ENCODE data around the gene PDZRN3. TPM values are rescaled to one million over a fixed set of nuclear protein-coding genes. Genes with fewer than 3 reads are reported as not detected.

Gene PDZRN3
- total RNA-seq, 1 donor: 76.8 TPM

GRCh38 chr3:73516631-73517030 is 108.1 kb downstream of the PDZRN3 start:
- DNase-seq (ENCODE audit: low read depth): peak; percentile 60
- no peak overlapping the region for H3K4me3 ChIP-seq (ENCODE audit: low read depth, low read length)
- TF ChIP-seq, protein P1, sequence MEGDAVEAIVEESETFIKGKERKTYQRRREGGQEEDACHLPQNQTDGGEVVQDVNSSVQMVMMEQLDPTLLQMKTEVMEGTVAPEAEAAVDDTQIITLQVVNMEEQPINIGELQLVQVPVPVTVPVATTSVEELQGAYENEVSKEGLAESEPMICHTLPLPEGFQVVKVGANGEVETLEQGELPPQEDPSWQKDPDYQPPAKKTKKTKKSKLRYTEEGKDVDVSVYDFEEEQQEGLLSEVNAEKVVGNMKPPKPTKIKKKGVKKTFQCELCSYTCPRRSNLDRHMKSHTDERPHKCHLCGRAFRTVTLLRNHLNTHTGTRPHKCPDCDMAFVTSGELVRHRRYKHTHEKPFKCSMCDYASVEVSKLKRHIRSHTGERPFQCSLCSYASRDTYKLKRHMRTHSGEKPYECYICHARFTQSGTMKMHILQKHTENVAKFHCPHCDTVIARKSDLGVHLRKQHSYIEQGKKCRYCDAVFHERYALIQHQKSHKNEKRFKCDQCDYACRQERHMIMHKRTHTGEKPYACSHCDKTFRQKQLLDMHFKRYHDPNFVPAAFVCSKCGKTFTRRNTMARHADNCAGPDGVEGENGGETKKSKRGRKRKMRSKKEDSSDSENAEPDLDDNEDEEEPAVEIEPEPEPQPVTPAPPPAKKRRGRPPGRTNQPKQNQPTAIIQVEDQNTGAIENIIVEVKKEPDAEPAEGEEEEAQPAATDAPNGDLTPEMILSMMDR (IDR thresholded peaks at IDR 0.05; ENCODE audit: insufficient read depth, low read length): no peak

DNA sequence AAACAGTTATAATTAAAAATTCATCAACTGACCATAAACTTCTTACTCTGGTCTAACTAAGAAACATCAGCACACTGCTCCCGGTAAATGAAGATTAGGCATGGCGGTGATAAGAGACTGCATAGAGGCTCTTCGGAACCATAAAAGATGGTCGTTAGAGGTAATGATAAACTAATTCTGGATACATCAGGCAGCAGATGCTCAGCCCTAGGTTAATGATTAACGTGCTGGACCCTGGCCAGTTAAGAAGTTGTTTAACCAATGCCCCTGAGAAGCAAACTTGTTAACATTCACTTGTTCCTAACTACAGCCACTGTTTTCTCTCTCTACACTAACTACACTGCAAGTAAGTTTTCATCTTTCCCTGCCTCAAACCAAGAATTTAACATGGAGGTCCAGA is 111.5 kb downstream of the PDZRN3 start:
- H3K4me3 ChIP-seq (ENCODE audit: low read depth, low read length): no peak overlapping the region
- TF ChIP-seq, protein P1 (IDR thresholded peaks at IDR 0.05; ENCODE audit: insufficient read depth, low read length): no peak
- DNase-seq (ENCODE audit: low read depth): no peak

DNA sequence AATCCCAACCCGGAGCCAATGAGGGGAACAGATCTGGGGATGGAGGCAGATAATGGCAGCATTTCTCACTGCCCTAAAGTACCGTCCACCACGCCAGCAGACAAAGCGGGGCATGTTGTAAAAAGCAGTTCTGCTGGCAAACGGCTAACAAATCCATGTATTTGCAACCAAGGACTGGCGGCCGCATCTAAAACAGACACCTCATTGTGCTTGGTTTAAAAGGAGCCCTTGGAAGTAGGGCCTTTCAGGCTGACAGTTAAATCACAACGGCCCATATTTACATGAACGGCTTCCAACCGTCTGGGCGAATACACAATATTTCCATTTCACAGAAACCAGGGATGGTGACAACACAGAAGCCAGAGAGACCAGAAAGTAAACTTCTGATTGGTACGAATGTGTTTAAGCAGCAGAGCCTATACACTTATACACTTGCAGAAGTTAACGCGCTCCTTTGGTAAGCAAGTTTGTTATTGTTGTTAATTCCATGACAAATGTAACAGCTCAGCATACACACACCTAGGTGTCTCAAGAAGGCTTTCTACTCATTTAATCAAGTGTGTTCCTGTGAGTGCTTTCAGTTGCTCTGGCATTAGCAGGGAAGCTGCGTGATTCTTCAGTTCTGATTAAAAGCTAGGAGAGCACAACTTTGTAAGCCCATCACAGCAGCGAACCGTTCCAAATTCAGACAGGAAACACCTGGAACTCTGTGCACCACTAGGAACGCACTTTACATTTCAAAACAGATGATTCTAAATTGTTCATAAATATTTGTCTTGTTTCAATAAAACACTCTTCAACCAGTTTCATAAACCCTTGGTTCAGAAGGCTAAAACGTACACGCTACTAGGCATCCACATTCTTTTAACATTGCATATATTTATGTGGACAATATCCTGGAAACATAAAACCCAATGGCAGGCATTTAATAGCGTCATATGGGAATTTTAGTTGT is 112.9 kb downstream of the PDZRN3 start:
- H3K4me3 ChIP-seq (ENCODE audit: low read depth, low read length): no peak overlapping the region
- TF ChIP-seq, protein P1 (IDR thresholded peaks at IDR 0.05; ENCODE audit: insufficient read depth, low read length): no peak
- DNase-seq (ENCODE audit: low read depth): peak; percentile 42

DNA sequence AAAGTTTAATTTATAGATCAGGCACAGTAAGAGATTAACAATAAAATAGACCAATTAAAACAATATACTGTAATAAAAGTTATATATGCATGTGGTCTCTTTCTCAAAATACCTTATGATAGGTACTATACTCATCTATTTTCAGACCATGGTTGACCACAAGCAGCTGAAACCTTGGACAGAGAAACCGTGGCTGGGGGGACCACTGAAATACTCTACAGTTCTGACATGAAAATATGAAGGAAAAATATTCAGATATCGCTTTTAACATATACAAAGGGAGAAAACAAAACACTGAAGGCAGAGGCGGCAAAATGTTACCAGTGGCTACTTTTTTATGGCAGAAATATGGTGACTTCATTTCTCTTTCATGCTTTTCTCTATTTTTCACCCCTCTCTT is 114.0 kb downstream of the PDZRN3 start:
- no peak overlapping the region for H3K4me3 ChIP-seq (ENCODE audit: low read depth, low read length)
- TF ChIP-seq, protein P1 (IDR thresholded peaks at IDR 0.05; ENCODE audit: insufficient read depth, low read length): no peak
- DNase-seq (ENCODE audit: low read depth): no peak

DNA sequence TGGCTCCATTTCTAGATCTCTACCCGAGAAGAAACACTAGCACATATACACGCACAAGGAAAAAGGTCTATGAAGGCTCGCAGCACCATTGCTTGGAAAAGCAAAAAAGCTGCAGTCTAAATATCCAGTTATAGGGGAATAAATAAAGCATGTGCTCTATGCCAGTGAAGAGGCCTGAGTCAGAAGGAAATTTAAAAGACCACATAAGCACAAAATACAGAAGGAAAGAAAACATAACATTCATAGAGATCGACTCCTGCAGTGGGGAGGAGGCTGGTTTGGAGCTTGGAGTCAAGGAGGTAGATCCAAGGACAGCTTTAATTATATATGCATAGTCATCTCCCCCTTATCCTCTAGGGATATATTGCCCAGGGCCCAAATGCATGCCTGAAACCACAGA is 114.4 kb downstream of the PDZRN3 start:
- no peak for DNase-seq (ENCODE audit: low read depth)
- no peak overlapping the region for H3K4me3 ChIP-seq (ENCODE audit: low read depth, low read length)
- TF ChIP-seq, protein P1 (IDR thresholded peaks at IDR 0.05; ENCODE audit: insufficient read depth, low read length): no peak

- no peak overlapping the region for H3K4me3 ChIP-seq (ENCODE audit: low read depth, low read length)
- TF ChIP-seq, protein P1 (IDR thresholded peaks at IDR 0.05; ENCODE audit: insufficient read depth, low read length): no peak
- no peak for DNase-seq (ENCODE audit: low read depth)
Observed at GRCh38 chr3:73509816-73510215, 114.9 kb downstream of the PDZRN3 start.
